Suprapubic skin (tissue), 4 donors: ENCODE results near the gene CYP27A1.

Source experiments
- POLR2A ChIP-seq, 2 donors: fragments of 450-650 bp; IDR thresholded peaks; one replicate each; pipeline ENCODE4 v1.6.1; 2017; ENCODE audit warnings: antibody characterized with exemption in 2 of 2, mild to moderate bottlenecking in 2 of 2, moderate library complexity in 2 of 2
- POLR2AphosphoS5 ChIP-seq, 3 donors: sonication (generic); formaldehyde crosslinking; IDR thresholded peaks; one replicate each; pipeline ENCODE4 v1.6.1; 2017; ENCODE audit warnings: antibody characterized with exemption in 3 of 3
- TF ChIP-seq, protein P1 (sequence below), 2 donors: fragments of 200-600 bp in 1 of 2; fragments of 450-650 bp in 1 of 2; sonication (generic) in 1 of 2; IDR thresholded peaks; one replicate each; pipeline ENCODE4 v1.5.1; 2016 to 2019; ENCODE audit warnings: antibody characterized with exemption in 2 of 2, mild to moderate bottlenecking in 1 of 2, moderate library complexity in 1 of 2

DNA sequence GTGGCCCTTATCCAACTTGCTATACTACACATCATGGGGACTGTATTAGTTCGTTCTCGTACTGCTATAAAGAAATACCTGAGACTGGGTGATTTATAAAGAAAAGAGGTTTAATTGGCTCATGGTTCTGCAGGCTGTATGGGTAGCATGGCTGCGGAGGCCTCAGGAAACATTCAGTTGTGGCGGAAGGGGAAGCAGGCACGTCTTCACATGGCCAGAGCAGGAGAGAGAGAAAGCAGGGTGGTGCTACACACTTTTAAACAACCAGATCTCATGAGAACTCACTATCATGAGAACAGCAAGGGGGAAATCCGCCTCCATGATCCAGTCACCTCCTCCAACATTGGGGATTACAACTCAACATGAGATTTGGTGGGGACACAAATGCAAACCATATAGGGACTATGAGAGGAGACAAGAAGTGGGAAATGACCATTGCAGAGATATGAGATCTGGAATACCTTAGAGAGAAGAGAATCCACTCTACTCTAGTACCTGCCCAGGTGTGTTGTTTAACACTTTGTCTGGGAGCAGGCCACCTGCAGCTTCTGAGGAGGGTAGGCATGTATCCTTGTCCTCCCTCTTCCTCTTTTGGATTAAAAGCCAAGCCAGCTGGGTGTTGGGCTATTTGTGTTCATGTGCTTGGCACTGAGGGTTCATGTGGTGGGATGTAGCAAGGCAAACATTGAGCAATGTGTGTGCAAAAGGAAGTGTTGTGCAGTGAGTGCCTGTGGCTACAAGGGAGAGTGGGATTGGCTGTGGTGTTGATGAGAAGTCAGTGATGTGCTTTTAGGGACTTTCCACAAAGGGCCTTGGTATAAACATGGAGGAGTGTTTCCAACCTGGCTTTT is 48.6 kb upstream of the CYP27A1 start:
- TF ChIP-seq, protein P1, sequence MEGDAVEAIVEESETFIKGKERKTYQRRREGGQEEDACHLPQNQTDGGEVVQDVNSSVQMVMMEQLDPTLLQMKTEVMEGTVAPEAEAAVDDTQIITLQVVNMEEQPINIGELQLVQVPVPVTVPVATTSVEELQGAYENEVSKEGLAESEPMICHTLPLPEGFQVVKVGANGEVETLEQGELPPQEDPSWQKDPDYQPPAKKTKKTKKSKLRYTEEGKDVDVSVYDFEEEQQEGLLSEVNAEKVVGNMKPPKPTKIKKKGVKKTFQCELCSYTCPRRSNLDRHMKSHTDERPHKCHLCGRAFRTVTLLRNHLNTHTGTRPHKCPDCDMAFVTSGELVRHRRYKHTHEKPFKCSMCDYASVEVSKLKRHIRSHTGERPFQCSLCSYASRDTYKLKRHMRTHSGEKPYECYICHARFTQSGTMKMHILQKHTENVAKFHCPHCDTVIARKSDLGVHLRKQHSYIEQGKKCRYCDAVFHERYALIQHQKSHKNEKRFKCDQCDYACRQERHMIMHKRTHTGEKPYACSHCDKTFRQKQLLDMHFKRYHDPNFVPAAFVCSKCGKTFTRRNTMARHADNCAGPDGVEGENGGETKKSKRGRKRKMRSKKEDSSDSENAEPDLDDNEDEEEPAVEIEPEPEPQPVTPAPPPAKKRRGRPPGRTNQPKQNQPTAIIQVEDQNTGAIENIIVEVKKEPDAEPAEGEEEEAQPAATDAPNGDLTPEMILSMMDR (IDR thresholded peaks at IDR 0.05): no peak
- TF ChIP-seq POLR2A (IDR thresholded peaks at IDR 0.05) (no peak), POLR2AphosphoS5 (IDR thresholded peaks at IDR 0.05) (peak in 2 of 3 donors; percentile 49 to 63)
